Measurements from ENCODE around the gene NUCB1. TPM values are rescaled to one million over a fixed set of nuclear protein-coding genes. Genes with fewer than 3 reads are reported as not detected.

Gene NUCB1
- total and polyA plus RNA-seq, 9 of the 15 experiments (the other 6 are each of a cell fraction or from before 2014, with no cell fraction given): 3.1 to 153 (median 71.7) TPM

GRCh38 chr19:48872182-48872883 lies 27.8 kb upstream of the NUCB1 start, which contains the start of gene PPP1R15A (continued):
- no peak for TF ChIP-seq CLOCK (CRISPR knock-in tag; IDR thresholded peaks at IDR 0.05; ENCODE audit: borderline replicate concordance)
- TF ChIP-seq GATA2 (CRISPR knock-in tag; IDR thresholded peaks at IDR 0.05): peak; percentile 91
- no peak for TF ChIP-seq CHD4 (IDR thresholded peaks at IDR 0.05; ENCODE audit: insufficient read depth, insufficient replicate concordance, low read depth, low read length, poor library complexity, severe bottlenecking)
- no peak; the same call in 1 of the 2 replicates for TF ChIP-seq DPF2 (IDR thresholded peaks at IDR 0.05)
- TF ChIP-seq ZFPM2 (CRISPR knock-in tag; IDR thresholded peaks at IDR 0.05): no peak
- TF ChIP-seq KAT8 (IDR thresholded peaks at IDR 0.05; ENCODE audit: low read depth): no peak
- TF ChIP-seq MYC (IDR thresholded peaks at IDR 0.05; ENCODE audit: low read depth, low read length): peak; percentile 79
- 0 out of 2 replicates have a peak, but pooled peaks have one; percentile 65 for TF ChIP-seq MYC (CRISPR knock-in tag; IDR thresholded peaks at IDR 0.05; ENCODE audit: borderline replicate concordance, low read depth)
- TF ChIP-seq ZBED1 (IDR thresholded peaks at IDR 0.05): peak; percentile 91; the same call in 1 of the 2 replicates
- TF ChIP-seq ZFP36 (IDR thresholded peaks at IDR 0.05; ENCODE audit: low read depth, low read length, partially characterized antibody): peak; percentile 15
- no peak for TF ChIP-seq TCFL5 (CRISPR knock-in tag; conservative IDR thresholded peaks at IDR 0.05)
- TF ChIP-seq PREB (CRISPR knock-in tag; IDR thresholded peaks at IDR 0.05): no peak; the same call in 1 of the 2 replicates
- no peak for TF ChIP-seq ZNF282 (CRISPR knock-in tag; IDR thresholded peaks at IDR 0.05)
- TF ChIP-seq ZBTB5 (IDR thresholded peaks at IDR 0.05): no peak
- no peak for TF ChIP-seq TEAD2 (tag; IDR thresholded peaks at IDR 0.05)
- peak; percentile 95 for TF ChIP-seq GTF2A2 (tag; IDR thresholded peaks at IDR 0.05)
- no peak for TF ChIP-seq CBX5 (IDR thresholded peaks at IDR 0.05; ENCODE audit: borderline replicate concordance, low read depth)
